Gastrocnemius medialis (tissue), 4 donors: ENCODE data around the gene HDGF. TPM values are rescaled to one million over a fixed set of nuclear protein-coding genes. Genes with fewer than 3 reads are reported as not detected.

Experiments
- ATAC-seq, 2 donors: fragments of 150-250 bp; one replicate each; pipeline ENCODE4 v1.9.1; 2016
- DNase-seq, 2 donors: peaks; one replicate each; pipeline ENCODE4 v3.0.0-alpha.2; 2019
- H3K27ac ChIP-seq, 4 donors: fragments of 200-600 bp; sonication (generic); 1 replicate in 1 of 4; 2 replicates in 3 of 4; pipeline ENCODE4 v1.5.1; 2016 to 2018; ENCODE audit warnings: mild to moderate bottlenecking in 2 of 4, moderate library complexity in 1 of 4
- H3K27me3 ChIP-seq, 3 donors: fragments of 200-600 bp; sonication (generic) in 2 of 3; 1 replicate in 1 of 3; 2 replicates in 2 of 3; pipeline versions ENCODE4 v1.5.1 to v1.6.0; 2016 to 2019; ENCODE audit warnings: mild to moderate bottlenecking in 1 of 3, moderate library complexity in 1 of 3
- H3K36me3 ChIP-seq, 2 donors: fragments of 200-600 bp; sonication (generic) in 1 of 2; one replicate each; pipeline ENCODE4 v1.5.1; 2017 to 2018
- H3K4me1 ChIP-seq, 2 donors: fragments of 200-600 bp; sonication (generic) in 1 of 2; one replicate each; pipeline ENCODE4 v1.5.1; 2016 to 2017; ENCODE audit warnings: mild to moderate bottlenecking in 2 of 2
- H3K4me3 ChIP-seq, 4 donors: fragments of 200-600 bp; sonication (generic) in 3 of 4; 1 replicate in 1 of 4; 2 replicates in 3 of 4; pipeline ENCODE4 v1.5.1; 2016 to 2019; ENCODE audit warnings: mild to moderate bottlenecking in 2 of 4
- H3K9me3 ChIP-seq, 3 donors: fragments of 200-600 bp; sonication (generic) in 2 of 3; 1 replicate in 1 of 3; 2 replicates in 2 of 3; pipeline ENCODE4 v1.5.1; 2016 to 2019
- POLR2A ChIP-seq, 2 donors: fragments of 450-650 bp; IDR thresholded peaks; one replicate each; pipeline ENCODE4 v1.6.1; 2017; ENCODE audit warnings: antibody characterized with exemption in 2 of 2, mild to moderate bottlenecking in 2 of 2, moderate library complexity in 2 of 2
- in situ Hi-C, 4 donors: fragments of 200-750 bp; cut with MboI; loops; one replicate each; pipeline versions ENCODE4 v1.15.0 to v1.8.0; 2017; ENCODE audit warnings: low sequenced_read_pairs in 4 of 4
- intact Hi-C: fragments of 100-400 bp; cut with DNase I; formaldehyde crosslinking; loops from one replicate; pipeline ENCODE4 v1.15.1; 2023; ENCODE audit warnings: low total_unique reads
- total RNA-seq, 4 donors: library from RNA; depleted of rRNA; stranded (reverse); fragments of >200 nt; gene quantifications; one replicate each; pipeline versions ENCODE4 v1.1.0 to v1.2.3, GENCODE V29; 2016
- TF ChIP-seq, protein P1 (sequence below), 5 experiments: fragments of 450-650 bp in 3 of 5; fragments of 200-600 bp in 2 of 5; sonication (generic) in 2 of 5; IDR thresholded peaks in 4 of 5; conservative IDR thresholded peaks in 1 of 5; 1 replicate in 4 of 5; 2 replicates in 1 of 5; pipeline ENCODE4 v1.5.1; 2016 to 2019; ENCODE audit warnings: antibody characterized with exemption in 5 of 5, mild to moderate bottlenecking in 3 of 5, moderate library complexity in 3 of 5

Gene HDGF
- total RNA-seq, 4 donors from 2014 or later = 154 to 281 (median 240) TPM

DNA sequence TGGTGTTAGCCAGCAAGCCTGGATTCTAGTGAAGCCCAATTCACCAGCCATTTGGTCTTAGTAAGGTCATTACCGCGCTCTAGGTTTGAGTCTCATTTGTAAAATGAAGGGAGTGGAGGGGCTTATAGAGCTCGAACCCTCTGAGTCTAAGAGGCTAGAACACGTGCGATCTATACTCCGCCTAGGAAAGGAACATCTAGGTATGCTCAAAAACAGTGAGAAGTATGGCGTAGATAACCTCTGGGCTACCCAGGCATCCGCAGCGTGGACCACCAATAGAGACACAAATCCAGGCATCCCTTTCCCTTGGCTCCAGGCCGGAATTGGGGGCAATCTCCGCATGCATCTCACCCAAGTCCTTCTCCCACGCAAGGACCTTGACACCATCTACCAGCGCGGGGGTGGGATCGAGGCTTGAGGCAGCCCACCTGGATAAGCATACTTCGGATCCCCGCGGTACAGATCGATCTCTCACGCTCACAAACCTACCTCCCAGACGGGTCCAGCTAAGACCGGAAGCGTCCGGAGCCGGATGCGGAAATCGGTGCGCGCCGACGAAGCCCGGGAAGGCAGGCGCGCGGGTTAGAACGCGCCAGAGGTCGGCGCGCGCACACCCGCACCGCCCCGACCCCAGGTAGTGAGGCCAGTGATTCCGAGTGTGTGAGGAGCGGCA, 23.4 kb downstream of the HDGF start, which contains the start of gene METTL25B:
METTL25B (plus strand) TSS at position 544 of the 673 bp plus-strand sequence. CDS start 636 bp downstream, outside the sequence.
- peak within 1 kb of the TSS; percentile 68 to 94 (median 84) for H3K4me3 ChIP-seq
- intact Hi-C loops = loop anchor here (1.0 to 10.0 kb wide), 4 partner anchors 13 to 673 kb away; partner anchors contain the start of genes HDGF, LAMTOR2, MRPL24 and PRCC
- in situ Hi-C loops = loop anchor here in 1 of 4 donors (5.0 to 25.0 kb wide), 2 partner anchors 41 to 666 kb away; partner anchors contain the start of genes LAMTOR2, RAB25 and UBQLN4
- H3K27ac ChIP-seq = peak within 1 kb of the TSS; percentile 91 to 98 (median 94)
- peak; percentile 76 to 78 for ATAC-seq
- peaks cover 35 to 37% of the 10 kb centered on the region in 2 donors for H3K4me1 ChIP-seq
- H3K9me3 ChIP-seq = no peaks in the 10 kb centered on the region
- peaks cover 0 to 22% of the 10 kb centered on the region in 2 donors for H3K36me3 ChIP-seq
- TF ChIP-seq POLR2A (IDR thresholded peaks at IDR 0.05) = peak; percentile 27 to 56
- TF ChIP-seq, protein P1, sequence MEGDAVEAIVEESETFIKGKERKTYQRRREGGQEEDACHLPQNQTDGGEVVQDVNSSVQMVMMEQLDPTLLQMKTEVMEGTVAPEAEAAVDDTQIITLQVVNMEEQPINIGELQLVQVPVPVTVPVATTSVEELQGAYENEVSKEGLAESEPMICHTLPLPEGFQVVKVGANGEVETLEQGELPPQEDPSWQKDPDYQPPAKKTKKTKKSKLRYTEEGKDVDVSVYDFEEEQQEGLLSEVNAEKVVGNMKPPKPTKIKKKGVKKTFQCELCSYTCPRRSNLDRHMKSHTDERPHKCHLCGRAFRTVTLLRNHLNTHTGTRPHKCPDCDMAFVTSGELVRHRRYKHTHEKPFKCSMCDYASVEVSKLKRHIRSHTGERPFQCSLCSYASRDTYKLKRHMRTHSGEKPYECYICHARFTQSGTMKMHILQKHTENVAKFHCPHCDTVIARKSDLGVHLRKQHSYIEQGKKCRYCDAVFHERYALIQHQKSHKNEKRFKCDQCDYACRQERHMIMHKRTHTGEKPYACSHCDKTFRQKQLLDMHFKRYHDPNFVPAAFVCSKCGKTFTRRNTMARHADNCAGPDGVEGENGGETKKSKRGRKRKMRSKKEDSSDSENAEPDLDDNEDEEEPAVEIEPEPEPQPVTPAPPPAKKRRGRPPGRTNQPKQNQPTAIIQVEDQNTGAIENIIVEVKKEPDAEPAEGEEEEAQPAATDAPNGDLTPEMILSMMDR (IDR thresholded peaks at IDR 0.05 in 4 of 5, conservative IDR thresholded peaks at IDR 0.05 in 1 of 5) = no peak
- DNase-seq = peak; percentile 67 to 76
- no peaks in the 10 kb centered on the region for H3K27me3 ChIP-seq

GRCh38 chr1:156727492-156727891, 24.0 kb downstream of the HDGF start:
- Histone ChIP-seq H3K4me3 (peak overlapping the region; percentile 68 to 94 (median 84)), H3K36me3 (peaks cover 0 to 22% of the 10 kb centered on the region in 2 donors), H3K27ac (peak overlapping the region; percentile 91 to 98 (median 94)), H3K9me3 (no peaks in the 10 kb centered on the region), H3K4me1 (peaks cover 35 to 37% of the 10 kb centered on the region in 2 donors), H3K27me3 (no peaks in the 10 kb centered on the region)
- ATAC-seq (no peak), DNase-seq (no peak)
- intact Hi-C loops = loop anchor here (10.0 kb wide), 1 partner anchor 673 kb away; the partner anchor contains the start of genes LAMTOR2 and UBQLN4
- TF ChIP-seq, protein P1 (IDR thresholded peaks at IDR 0.05 in 4 of 5, conservative IDR thresholded peaks at IDR 0.05 in 1 of 5) = no peak
- no peak for TF ChIP-seq POLR2A (IDR thresholded peaks at IDR 0.05)
- in situ Hi-C loops = loop anchor here in 1 of 4 donors (5.0 to 25.0 kb wide), 2 partner anchors 40 to 665 kb away; partner anchors contain the start of genes LAMTOR2, RAB25 and UBQLN4

DNA sequence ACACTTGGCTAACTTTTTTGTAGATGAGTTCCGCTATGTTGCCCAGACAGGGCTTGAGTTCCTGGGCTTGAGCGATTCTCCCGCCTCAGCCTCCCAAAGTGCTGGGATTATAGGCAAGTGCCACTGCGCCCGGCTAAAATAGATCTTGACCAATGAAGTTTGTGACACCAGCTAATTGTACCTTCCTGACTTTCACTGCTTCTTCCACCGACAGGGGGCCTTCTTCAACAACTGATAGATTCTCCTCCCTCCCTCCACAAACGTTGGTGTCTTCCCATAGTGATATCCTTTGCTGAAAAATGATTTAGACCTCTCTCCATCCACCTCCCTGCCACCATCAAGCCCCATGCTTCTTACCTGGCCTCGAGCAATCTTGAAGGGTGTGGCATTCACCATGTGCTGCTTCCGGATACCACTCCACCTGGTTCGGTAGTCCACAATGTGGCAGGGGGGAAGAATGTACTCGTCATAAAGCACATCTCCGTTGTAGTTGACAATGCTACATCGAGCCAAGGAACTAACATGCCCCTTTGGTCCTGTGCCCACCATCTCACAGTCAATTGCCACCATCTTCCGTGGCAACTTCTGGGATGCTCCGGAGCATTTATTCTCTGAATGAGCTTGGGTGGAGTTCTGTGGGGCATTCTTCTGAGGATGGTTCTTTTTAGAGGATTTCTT, 24.8 kb downstream of the HDGF start:
- H3K4me1 ChIP-seq = peaks cover 35 to 37% of the 10 kb centered on the region in 2 donors
- no peak for DNase-seq
- peak overlapping the region in 2 of 4 donors; percentile 66 to 94 for H3K27ac ChIP-seq
- no peak for ATAC-seq
- H3K9me3 ChIP-seq = no peaks in the 10 kb centered on the region
- H3K36me3 ChIP-seq = peaks cover 0 to 28% of the 10 kb centered on the region in 2 donors
- no peaks in the 10 kb centered on the region for H3K27me3 ChIP-seq
- intact Hi-C loops (loop anchor here (10.0 kb wide), 1 partner anchor 672 kb away; the partner anchor contains the start of genes LAMTOR2 and UBQLN4), in situ Hi-C loops (loop anchor here in 1 of 4 donors (5.0 to 25.0 kb wide), 2 partner anchors 39 to 664 kb away; partner anchors contain the start of genes LAMTOR2, RAB25 and UBQLN4)
- TF ChIP-seq, protein P1 (IDR thresholded peaks at IDR 0.05 in 4 of 5, conservative IDR thresholded peaks at IDR 0.05 in 1 of 5) = peak in 2 of 5 experiments; percentile 10 to 38
- no peak for TF ChIP-seq POLR2A (IDR thresholded peaks at IDR 0.05)
- H3K4me3 ChIP-seq = peak overlapping the region; percentile 68 to 94 (median 84)

DNA sequence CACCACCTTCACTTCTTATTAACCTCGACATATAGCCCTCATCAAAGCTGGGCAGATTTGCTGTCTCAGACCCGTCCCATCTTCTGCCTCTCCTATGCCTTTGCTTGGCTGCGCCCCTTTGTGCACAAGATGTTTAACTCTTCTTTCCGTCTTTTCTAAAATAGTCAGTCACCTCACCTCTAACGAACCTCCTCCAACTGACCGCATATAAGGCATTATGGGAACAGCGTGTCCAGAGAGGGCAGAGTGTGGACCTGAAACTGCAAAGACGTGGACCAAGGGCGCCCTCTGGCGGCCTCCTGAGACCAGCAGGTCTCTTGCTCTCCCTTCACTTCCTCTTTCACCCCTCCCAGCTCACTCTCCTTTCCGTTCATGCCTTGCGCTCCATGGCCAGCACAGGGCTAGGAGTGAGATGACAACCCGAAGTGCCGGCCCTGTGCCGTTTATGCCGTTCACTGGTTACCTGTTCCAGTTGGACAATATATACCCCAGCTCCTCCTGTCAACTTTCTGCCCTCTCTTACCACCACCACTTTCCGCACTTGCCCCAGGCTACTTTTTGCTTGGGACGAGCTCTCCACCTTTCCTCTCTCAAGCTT, 25.7 kb downstream of the HDGF start:
- peak overlapping the region; percentile 37 to 94 (median 62) for H3K4me3 ChIP-seq
- peaks cover 3 to 37% of the 10 kb centered on the region in 2 donors for H3K36me3 ChIP-seq
- in situ Hi-C loops = loop anchor here in 1 of 4 donors (5.0 to 25.0 kb wide), 2 partner anchors 38 to 663 kb away; partner anchors contain the start of genes LAMTOR2, RAB25 and UBQLN4
- H3K9me3 ChIP-seq = no peaks in the 10 kb centered on the region
- no peak for TF ChIP-seq POLR2A (IDR thresholded peaks at IDR 0.05)
- TF ChIP-seq, protein P1 (IDR thresholded peaks at IDR 0.05 in 4 of 5, conservative IDR thresholded peaks at IDR 0.05 in 1 of 5) = peak; percentile 86 to 95 (median 94)
- peak overlapping the region; percentile 27 to 94 (median 53) for H3K27ac ChIP-seq
- no peaks in the 10 kb centered on the region for H3K27me3 ChIP-seq
- ATAC-seq = peak; percentile 57 to 70
- intact Hi-C loops = loop anchor here (1.0 to 10.0 kb wide), 3 partner anchors 36 to 671 kb away; partner anchors contain the start of genes LAMTOR2 and UBQLN4
- peaks cover 35 to 37% of the 10 kb centered on the region in 2 donors for H3K4me1 ChIP-seq
- peak; percentile 64 to 87 for DNase-seq
